Heart right ventricle (tissue), 16 donors: Measurements from ENCODE around the gene NELFCD. TPM values are rescaled to one million over a fixed set of nuclear protein-coding genes. Genes with fewer than 3 reads are reported as not detected.

Source experiments
- ATAC-seq, 8 donors: fragments of 200-7000 bp; cut with Tn5 transposase; one replicate each; pipeline ENCODE4 v1.9.1; 2020; ENCODE audit warnings: mild to moderate bottlenecking in 8 of 8, moderate library complexity in 8 of 8, moderate number of reproducible peaks in 1 of 8
- DNase-seq, 2 donors: peaks; one replicate each; pipeline ENCODE4 v3.0.0-alpha.2; 2020
- H3K27ac ChIP-seq, 10 donors: fragments of 200-600 bp; sonication (generic) in 2 of 10; one replicate each; pipeline versions ENCODE4 v1.5.0 to v1.8.0; 2020 to 2022; ENCODE audit warnings: mild to moderate bottlenecking in 3 of 10
- H3K27me3 ChIP-seq, 7 donors: fragments of 200-600 bp; one replicate each; pipeline ENCODE4 v1.8.0; 2021 to 2022; ENCODE audit warnings: mild to moderate bottlenecking in 2 of 7
- H3K36me3 ChIP-seq, 9 donors: fragments of 200-600 bp; sonication (generic) in 1 of 9; one replicate each; pipeline versions ENCODE4 v1.5.0 to v1.8.0; 2020 to 2022; ENCODE audit warnings: mild to moderate bottlenecking in 2 of 9
- H3K4me1 ChIP-seq, 9 donors: fragments of 200-600 bp; sonication (generic) in 1 of 9; one replicate each; pipeline versions ENCODE4 v1.5.0 to v1.8.0; 2020 to 2022; ENCODE audit warnings: mild to moderate bottlenecking in 4 of 9
- H3K4me3 ChIP-seq, 10 donors: fragments of 200-600 bp; sonication (generic) in 2 of 10; one replicate each; pipeline versions ENCODE4 v1.5.0 to v1.8.0; 2020 to 2022; ENCODE audit warnings: mild to moderate bottlenecking in 7 of 10, moderate library complexity in 2 of 10
- H3K9me3 ChIP-seq, 11 donors: fragments of 200-600 bp in 10 of 11; sonication (generic) in 2 of 11; one replicate each; pipeline versions ENCODE4 v1.5.0 to v1.8.0; 2013 to 2022; ENCODE audit warnings: mild to moderate bottlenecking in 2 of 11, control low read depth in 1 of 11, moderate library complexity in 1 of 11
- CTCF ChIP-seq, 9 donors: fragments of 200-600 bp; sonication (generic) in 2 of 9; IDR thresholded peaks; one replicate each; pipeline versions ENCODE4 v1.5.0 to v1.8.0; 2021 to 2022; ENCODE audit warnings: antibody characterized with exemption in 9 of 9, mild to moderate bottlenecking in 5 of 9, moderate library complexity in 1 of 9
- WGBS, 2 donors: extraction: QIAGEN DNeasy Blood & Tissue Kit; methylation state at CpG; one replicate each; pipeline ENCODE4 v1.1.7; 2013; ENCODE audit warnings: inconsistent platforms in 1 of 2; 5-methylcytosine and 5-hydroxymethylcytosine counted together
- intact Hi-C, 10 donors: fragments of 100-400 bp; cut with DNase I; formaldehyde crosslinking; loops; one replicate each; pipeline versions ENCODE4 v1.11.1 to v1.14.2; 2022
- polyA plus RNA-seq, 2 donors: library from polyadenylated mRNA; stranded (reverse); fragments of 200-250 nt; gene quantifications; one replicate each; pipeline ENCODE4 v1.2.3, GENCODE V29; 2013
- total RNA-seq, 10 donors: library from RNA; stranded (reverse); fragmentation: NEBNext Ultra II Directional in 3 of 10; extraction: Animal tissue kit (Norgen Biotek cat#: 25700) in 3 of 10; gene quantifications; one replicate each; pipeline versions ENCODE4 v1.2.1 to v1.2.4, GENCODE V29; 2021 to 2023
- donor health status: Arrhythmogenic right ventricular cardiomyopathy.
- donor health status: ischemic (EF 13 %, LVEDD 7.1; RV severe dilation, severe dysfunction).
- donor health status: healthy with polysubstance abuse.
- donor health status: DM: no; HTN: yes; CAD: no.
- donor health status: DM: no; HTN: no; CAD: no.
- donor health status: ischemic (EF 25% LVEDD 6.9; RV normal size, moderate dysfunction).
- donor health status: ischemic (EF 25% LVEDD 5.7; RV mildly dilated, moderate dysfunction).
- donor health status: healthy.
- donor health status: DM: yes; HTN: yes; CAD: no.
- donor health status: Ischemic cardiomyopathy.
- donor health status: ischemic (EF 35%, LVEDD 5.7; RV mildly dilated, moderate dysfunction).
- donor health status: nonischemic (EF 11% LVEDD 7.7; RV severe dilation, severe dysfunction).
- donor health status: DM: yes; HTN: yes; CAD: no.
- donor health status: PGD.
- donor health status: ischemic (EF 29% LVEDD 5.4; RV normal size, mild dysfunction).
- donor health status: nonischemic (EF 23%, LVEDD 6.1; RV moderate dilation, normal function).

The NELFCD gene
- total and polyA plus RNA-seq, 12 donors, result 22.8 to 48.1 (median 31.1) TPM

- peaks cover 0 to 93% (median 46%) of the 10 kb centered on the region in 9 donors for H3K36me3 ChIP-seq
- no peaks in the 10 kb centered on the region for H3K27me3 ChIP-seq
- H3K4me3 ChIP-seq, result no peak overlapping the region
- H3K9me3 ChIP-seq, result no peaks in the 10 kb centered on the region
- H3K4me1 ChIP-seq, result peaks cover 7 to 30% (median 16%) of the 10 kb centered on the region in 9 donors
- DNase-seq (no peak), ATAC-seq (no peak)
- intact Hi-C loops, result no loop called here
- no peak for TF ChIP-seq CTCF (IDR thresholded peaks at IDR 0.05)
- WGBS, 2 donors, result 64 to 78% methylated on average over 3 of the region's 3 CpGs
- no peak overlapping the region for H3K27ac ChIP-seq
These were observed 19.3 kb downstream of the NELFCD start for GRCh38 chr20:59000326-59000725.

- no peak for TF ChIP-seq CTCF (IDR thresholded peaks at IDR 0.05)
- WGBS, 2 donors, result 90 to 92% methylated on average over 13 of the region's 13 CpGs
- no peak for ATAC-seq
- H3K36me3 ChIP-seq, result peaks cover 0 to 86% (median 43%) of the 10 kb centered on the region in 9 donors
- H3K27me3 ChIP-seq, result no peaks in the 10 kb centered on the region
- H3K27ac ChIP-seq, result no peak overlapping the region
- peaks cover 15 to 35% (median 24%) of the 10 kb centered on the region in 9 donors for H3K4me1 ChIP-seq
- intact Hi-C loops, result no loop called here
- no peaks in the 10 kb centered on the region for H3K9me3 ChIP-seq
- no peak overlapping the region for H3K4me3 ChIP-seq
- DNase-seq, result no peak
These were observed 20.0 kb downstream of the NELFCD start for GRCh38 chr20:59001068-59001448.

- H3K36me3 ChIP-seq, result peaks cover 0 to 80% (median 37%) of the 10 kb centered on the region in 9 donors
- H3K4me3 ChIP-seq, result no peak overlapping the region
- H3K27ac ChIP-seq, result no peak overlapping the region
- H3K4me1 ChIP-seq, result peaks cover 17 to 40% (median 28%) of the 10 kb centered on the region in 9 donors
- no peak for TF ChIP-seq CTCF (IDR thresholded peaks at IDR 0.05)
- no peaks in the 10 kb centered on the region for H3K27me3 ChIP-seq
- no peak for ATAC-seq
- WGBS, 2 donors, result 89 to 91% methylated on average over 27 of the region's 27 CpGs
- DNase-seq, result no peak
- H3K9me3 ChIP-seq, result no peaks in the 10 kb centered on the region
- intact Hi-C loops, result no loop called here
These were observed 20.6 kb downstream of the NELFCD start for GRCh38 chr20:59001449-59002171.

- H3K36me3 ChIP-seq, result peaks cover 0 to 72% (median 31%) of the 10 kb centered on the region in 9 donors
- H3K4me1 ChIP-seq, result peaks cover 19 to 42% (median 29%) of the 10 kb centered on the region in 9 donors
- WGBS, 2 donors, result 81 to 85% methylated on average over 8 of the region's 8 CpGs
- H3K27me3 ChIP-seq, result no peaks in the 10 kb centered on the region
- no peak for TF ChIP-seq CTCF (IDR thresholded peaks at IDR 0.05)
- ATAC-seq (no peak), DNase-seq (no peak)
- H3K4me3 ChIP-seq, result no peak overlapping the region
- intact Hi-C loops, result no loop called here
- no peaks in the 10 kb centered on the region for H3K9me3 ChIP-seq
- H3K27ac ChIP-seq, result no peak overlapping the region
These were observed 21.3 kb downstream of the NELFCD start for GRCh38 chr20:59002388-59002787.
